ENCODE results near the gene PGBD1. TPM values are rescaled to one million over a fixed set of nuclear protein-coding genes. Genes with fewer than 3 reads are reported as not detected.
A peak's percentile ranks its signal among the peaks of the same experiment; 100 is the strongest.

Gene PGBD1
- total RNA-seq, 1 donor from 2014 or later, result 11.4 TPM

- H3K9me3 Mint-ChIP-seq (ENCODE audit: low read depth), result no peaks in the 10 kb centered on the region
- DNase-seq (ENCODE audit: low spot score, unreplicated experiment), result no peak
- peaks cover 7% of the 10 kb centered on the region for H3K36me3 Mint-ChIP-seq (ENCODE audit: insufficient read depth)
- H3K27ac Mint-ChIP-seq, result peak overlapping the region; percentile 97
- H3K4me3 Mint-ChIP-seq (ENCODE audit: low read depth), result peak overlapping the region; percentile 95
- TF ChIP-seq, protein P1, sequence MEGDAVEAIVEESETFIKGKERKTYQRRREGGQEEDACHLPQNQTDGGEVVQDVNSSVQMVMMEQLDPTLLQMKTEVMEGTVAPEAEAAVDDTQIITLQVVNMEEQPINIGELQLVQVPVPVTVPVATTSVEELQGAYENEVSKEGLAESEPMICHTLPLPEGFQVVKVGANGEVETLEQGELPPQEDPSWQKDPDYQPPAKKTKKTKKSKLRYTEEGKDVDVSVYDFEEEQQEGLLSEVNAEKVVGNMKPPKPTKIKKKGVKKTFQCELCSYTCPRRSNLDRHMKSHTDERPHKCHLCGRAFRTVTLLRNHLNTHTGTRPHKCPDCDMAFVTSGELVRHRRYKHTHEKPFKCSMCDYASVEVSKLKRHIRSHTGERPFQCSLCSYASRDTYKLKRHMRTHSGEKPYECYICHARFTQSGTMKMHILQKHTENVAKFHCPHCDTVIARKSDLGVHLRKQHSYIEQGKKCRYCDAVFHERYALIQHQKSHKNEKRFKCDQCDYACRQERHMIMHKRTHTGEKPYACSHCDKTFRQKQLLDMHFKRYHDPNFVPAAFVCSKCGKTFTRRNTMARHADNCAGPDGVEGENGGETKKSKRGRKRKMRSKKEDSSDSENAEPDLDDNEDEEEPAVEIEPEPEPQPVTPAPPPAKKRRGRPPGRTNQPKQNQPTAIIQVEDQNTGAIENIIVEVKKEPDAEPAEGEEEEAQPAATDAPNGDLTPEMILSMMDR (IDR thresholded peaks at IDR 0.05; ENCODE audit: unreplicated experiment), result no peak
- peaks cover 26% of the 10 kb centered on the region for H3K4me1 Mint-ChIP-seq (ENCODE audit: low read depth)
- peaks cover 6% of the 10 kb centered on the region for H3K27me3 Mint-ChIP-seq
Observed at GRCh38 chr6:28351087-28351486, 69.7 kb downstream of the PGBD1 start.

DNA sequence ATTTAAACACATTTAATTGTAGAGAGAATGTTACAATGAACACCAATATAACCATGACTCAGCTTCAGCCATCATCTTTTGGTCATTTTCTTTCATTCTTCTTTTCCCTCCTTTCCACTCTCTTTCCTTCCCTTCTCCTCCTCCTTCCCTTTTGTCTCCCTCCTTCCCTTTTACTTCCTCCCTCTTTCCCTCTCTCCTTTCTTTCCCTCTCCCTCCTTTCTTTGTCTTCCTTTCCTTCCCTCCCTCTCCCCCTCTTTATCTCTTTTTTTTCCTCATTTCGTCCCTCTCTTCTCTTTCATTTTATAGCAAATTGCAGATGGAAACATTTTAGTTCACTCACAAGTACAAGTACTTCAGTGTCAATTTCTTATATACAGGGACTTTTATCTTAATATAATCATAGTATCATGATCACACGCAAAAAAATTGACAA, 70.1 kb downstream of the PGBD1 start:
- H3K9me3 Mint-ChIP-seq (ENCODE audit: low read depth), result no peaks in the 10 kb centered on the region
- peaks cover 27% of the 10 kb centered on the region for H3K4me1 Mint-ChIP-seq (ENCODE audit: low read depth)
- DNase-seq (ENCODE audit: low spot score, unreplicated experiment), result no peak
- H3K4me3 Mint-ChIP-seq (ENCODE audit: low read depth), result peak overlapping the region; percentile 95
- TF ChIP-seq, protein P1 (IDR thresholded peaks at IDR 0.05; ENCODE audit: unreplicated experiment), result no peak
- peak overlapping the region; percentile 97 for H3K27ac Mint-ChIP-seq
- peaks cover 5% of the 10 kb centered on the region for H3K27me3 Mint-ChIP-seq
- H3K36me3 Mint-ChIP-seq (ENCODE audit: insufficient read depth), result peaks cover 7% of the 10 kb centered on the region

Other genes with a start within 250 kb of the PGBD1 start
- 9.7 TPM in 2 replicates for gene ZNF165, start 201.0 kb upstream of the PGBD1 start, total RNA-seq
- 19.6 and 20.2 TPM in 2 replicates for gene ZSCAN16, start 157.0 kb upstream of the PGBD1 start, total RNA-seq
- 45.2 and 47.6 TPM in 2 replicates for gene ZKSCAN8, start 139.7 kb upstream of the PGBD1 start, total RNA-seq
- 38.5 and 40.1 TPM in 2 replicates for gene ZSCAN9, start 56.3 kb upstream of the PGBD1 start, total RNA-seq
- gene ZKSCAN4, start 29.3 kb upstream of the PGBD1 start, total RNA-seq, result 9.0 and 9.2 TPM in 2 replicates
- 0.24 TPM in 1 of 2 replicates, not detected in the other for gene NKAPL, start 22.3 kb upstream of the PGBD1 start, total RNA-seq
- gene ZSCAN26, start 14.4 kb upstream of the PGBD1 start, total RNA-seq, result 25.9 and 27.5 TPM in 2 replicates
- gene ZSCAN31, start 54.6 kb downstream of the PGBD1 start, total RNA-seq, result 4.7 and 6.1 TPM in 2 replicates
- 17.9 and 19.7 TPM in 2 replicates for gene ZKSCAN3, start 68.4 kb downstream of the PGBD1 start, total RNA-seq
- gene ZSCAN12, start 118.2 kb downstream of the PGBD1 start, total RNA-seq, result 16.3 and 17.5 TPM in 2 replicates
- 21.4 and 22.6 TPM in 2 replicates for gene ZSCAN23, start 161.9 kb downstream of the PGBD1 start, total RNA-seq
- not detected in 2 replicates for gene GPX6, start 234.2 kb downstream of the PGBD1 start, total RNA-seq
- gene GPX5, start 244.3 kb downstream of the PGBD1 start, total RNA-seq, result not detected in 2 replicates

Measured in progenitor cell of endocrine pancreas (in vitro differentiated cells).